Left lobe of liver (tissue), 2 donors: ENCODE data around the gene FAM76B. TPM values are rescaled to one million over a fixed set of nuclear protein-coding genes. Genes with fewer than 3 reads are reported as not detected.

Experiments
- ATAC-seq: fragments of 200-7000 bp; cut with Tn5 transposase; one replicate; pipeline ENCODE4 v1.9.1; 2020; ENCODE audit warnings: mild to moderate bottlenecking, moderate library complexity
- DNase-seq: peaks from one replicate; pipeline ENCODE4 v3.0.0-alpha.2; 2020; ENCODE audit warnings: low spot score
- total RNA-seq: library from RNA; stranded (reverse); gene quantifications from one replicate; pipeline ENCODE4 v1.2.1, GENCODE V29; 2021
- donor health status: DM: no; HTN: no; CAD: no; lungs with moderate emphysema.
- donor health status: DM: no; HTN: yes; CAD: no.

The FAM76B gene
- total RNA-seq, 1 donor from 2014 or later: 20.8 TPM

GRCh38 chr11:95734009-95734572 lies 55.5 kb downstream of the FAM76B start:
- DNase-seq (no peak), ATAC-seq (no peak)

- no peak for DNase-seq
Observed at GRCh38 chr11:95732930-95733602, 56.5 kb downstream of the FAM76B start.

GRCh38 chr11:95729462-95729861 lies 60.1 kb downstream of the FAM76B start:
- ATAC-seq (no peak), DNase-seq (no peak)

More at GRCh38 chr11:95732930-95733602, 56.5 kb downstream of the FAM76B start:
- no peak for ATAC-seq

- ATAC-seq: no peak
- no peak for DNase-seq
Observed at GRCh38 chr11:95728790-95729189, 60.8 kb downstream of the FAM76B start.

- DNase-seq: no peak
- no peak for ATAC-seq
Observed at GRCh38 chr11:95728094-95728493, 61.5 kb downstream of the FAM76B start.

- DNase-seq: no peak
- ATAC-seq: no peak
Observed at GRCh38 chr11:95727620-95728019, 62.0 kb downstream of the FAM76B start.

- ATAC-seq (no peak), DNase-seq (no peak)
Observed at GRCh38 chr11:95727111-95727510, 62.5 kb downstream of the FAM76B start.

GRCh38 chr11:95725196-95725595 lies 64.4 kb downstream of the FAM76B start:
- no peak for DNase-seq
- ATAC-seq: no peak

GRCh38 chr11:95723361-95723942 lies 66.1 kb downstream of the FAM76B start:
- DNase-seq (no peak), ATAC-seq (no peak)

GRCh38 chr11:95720195-95720594 lies 69.4 kb downstream of the FAM76B start:
- no peak for DNase-seq
- ATAC-seq: no peak

Other genes with a start within 250 kb of the FAM76B start
- gene CEP57, start 716 bp upstream of the FAM76B start, total RNA-seq: 32.6 TPM
- gene MTMR2, start 134.3 kb upstream of the FAM76B start, total RNA-seq: 3.1 TPM